ENCODE data around the gene ICAM1.
"Not testable (repeated sequence)": the region's sequence is repeated elsewhere in the genome, so short reads cannot be mapped to it uniquely, and the experiment has no call there.

GRCh38 chr19:10235409-10235808 is 35.5 kb upstream of the ICAM1 start:
- not testable (repeated sequence) for TF ChIP-seq CTCF, POLR2A, POLR2AphosphoS5 (IDR thresholded peaks at IDR 0.05)
